ENCODE data around the gene FEM1B. TPM values are rescaled to one million over a fixed set of nuclear protein-coding genes. Genes with fewer than 3 reads are reported as not detected.

The FEM1B gene
- total RNA-seq, 2 donors from 2014 or later = 46.0 to 50.0 TPM

- Histone ChIP-seq H3K27ac (peak overlapping the region; percentile 72 to 81), H3K27me3 (replicated peaks; ENCODE audit: insufficient read depth) (no peaks in the 10 kb centered on the region), H3K4me1 (replicated peaks) (peaks cover 26% of the 10 kb centered on the region), H3K36me3 (no peaks in the 10 kb centered on the region), H3K4me3 (no peak overlapping the region), H3K9me3 (no peaks in the 10 kb centered on the region)
- TF ChIP-seq POLR2A (IDR thresholded peaks at IDR 0.05) (no peak), POLR2AphosphoS5 (IDR thresholded peaks at IDR 0.05) (peak; percentile 75)
- 27% methylated on average over 15 of the region's 15 CpGs for WGBS
- DNase-seq (ENCODE audit: low spot score) = peak; percentile 25
- intact Hi-C loops (cut with DNase I) = no loop called here
These were observed 63.5 kb downstream of the FEM1B start for GRCh38 chr15:68340726-68341671.

GRCh38 chr15:68341760-68342725, 64.5 kb downstream of the FEM1B start:
- WGBS = 48% methylated on average over 17 of the region's 17 CpGs

GRCh38 chr15:68343579-68344225, 66.2 kb downstream of the FEM1B start:
- intact Hi-C loops (cut with DNase I) = no loop called here
- Histone ChIP-seq H3K4me3 (no peak overlapping the region), H3K27me3 (replicated peaks; ENCODE audit: insufficient read depth) (no peaks in the 10 kb centered on the region), H3K4me1 (replicated peaks) (peaks cover 26% of the 10 kb centered on the region), H3K9me3 (no peaks in the 10 kb centered on the region), H3K36me3 (no peaks in the 10 kb centered on the region), H3K27ac (peak overlapping the region; percentile 72 to 81)
- WGBS = 82% methylated on average over 14 of the region's 14 CpGs
- TF ChIP-seq POLR2AphosphoS5 (IDR thresholded peaks at IDR 0.05) (no peak), POLR2A (IDR thresholded peaks at IDR 0.05) (no peak), CTCF (IDR thresholded peaks at IDR 0.05) (no peak)
- no peak for DNase-seq (ENCODE audit: low spot score)

More at GRCh38 chr15:68341760-68342725, 64.5 kb downstream of the FEM1B start:
- no peaks in the 10 kb centered on the region for H3K36me3 ChIP-seq
- H3K4me1 ChIP-seq (replicated peaks) = peaks cover 26% of the 10 kb centered on the region
- no peak overlapping the region for H3K4me3 ChIP-seq
- H3K27ac ChIP-seq = peak overlapping the region; percentile 72 to 81
- no peak for DNase-seq (ENCODE audit: low spot score)
- intact Hi-C loops (cut with DNase I) = no loop called here
- no peaks in the 10 kb centered on the region for H3K27me3 ChIP-seq (replicated peaks; ENCODE audit: insufficient read depth)
- no peaks in the 10 kb centered on the region for H3K9me3 ChIP-seq
- TF ChIP-seq POLR2AphosphoS5 (IDR thresholded peaks at IDR 0.05) (no peak), CTCF (IDR thresholded peaks at IDR 0.05) (no peak), POLR2A (IDR thresholded peaks at IDR 0.05) (no peak)

GRCh38 chr15:68344600-68344999, 67.1 kb downstream of the FEM1B start:
- H3K4me1 ChIP-seq (replicated peaks) = peaks cover 26% of the 10 kb centered on the region
- TF ChIP-seq POLR2A (IDR thresholded peaks at IDR 0.05) (no peak), POLR2AphosphoS5 (IDR thresholded peaks at IDR 0.05) (no peak), CTCF (IDR thresholded peaks at IDR 0.05) (no peak)
- WGBS = 91% methylated on average over 7 of the region's 7 CpGs
- intact Hi-C loops (cut with DNase I) = no loop called here
- H3K27ac ChIP-seq = no peak overlapping the region
- no peaks in the 10 kb centered on the region for H3K27me3 ChIP-seq (replicated peaks; ENCODE audit: insufficient read depth)
- H3K36me3 ChIP-seq = no peaks in the 10 kb centered on the region
- no peak for DNase-seq (ENCODE audit: low spot score)
- no peaks in the 10 kb centered on the region for H3K9me3 ChIP-seq
- H3K4me3 ChIP-seq = no peak overlapping the region

Other genes starting within 250 kb of the FEM1B start
- gene PIAS1, start 223.4 kb upstream of the FEM1B start, total RNA-seq = 10 to 100 TPM; 40.9 to 58.4 TPM
- gene CALML4, start 72.4 kb upstream of the FEM1B start, total RNA-seq = 10 to 100 TPM in 1 of 2 donors, 1 to 10 TPM in 1; 4.5 to 18.8 TPM
- 10 to 100 TPM; 22.7 to 41.8 TPM for gene CLN6, start 48.0 kb upstream of the FEM1B start, total RNA-seq
- 10 to 100 TPM in 1 of 2 donors, 1 to 10 TPM in 1; 2.0 to 11.0 TPM for gene ITGA11, start 154.4 kb downstream of the FEM1B start, total RNA-seq

Data from prostate gland (tissue), 2 donors.